ENCODE data around the gene DPP8.

- TF ChIP-seq CTCF (IDR thresholded peaks at IDR 0.05) = no peak
- TF ChIP-seq EZH2 (IDR thresholded peaks at IDR 0.05) = no peak
- no peak for TF ChIP-seq EZH2phosphoT487 (IDR thresholded peaks at IDR 0.05)
Observed at GRCh38 chr15:65434201-65434600, 83.3 kb downstream of the DPP8 start.

All from neural progenitor cell (in vitro differentiated cells).